Transverse colon (tissue), 4 donors: ENCODE data around the gene KIFAP3.
"Not testable (repeated sequence)": the region's sequence is repeated elsewhere in the genome, so short reads cannot be mapped to it uniquely, and the experiment has no call there.

Source experiments
- CTCF ChIP-seq, 5 experiments: fragments of 200-600 bp in 3 of 5; fragments of 450-650 bp in 2 of 5; sonication (generic) in 3 of 5; IDR thresholded peaks; 1 replicate in 2 of 5; 2 replicates in 3 of 5; pipeline ENCODE4 v1.5.1; 2016 to 2017; ENCODE audit warnings: antibody characterized with exemption in 5 of 5, inconsistent platforms in 3 of 5, mild to moderate bottlenecking in 2 of 5, moderate library complexity in 1 of 5
- POLR2A ChIP-seq: fragments of 450-650 bp; IDR thresholded peaks from one replicate; pipeline ENCODE4 v1.6.1; 2016; ENCODE audit warnings: antibody characterized with exemption, mild to moderate bottlenecking, moderate library complexity
- POLR2AphosphoS5 ChIP-seq, 3 donors: sonication (generic); formaldehyde crosslinking; IDR thresholded peaks; one replicate each; pipeline ENCODE4 v1.6.1; 2016; ENCODE audit warnings: antibody characterized with exemption in 3 of 3

GRCh38 chr1:170060015-170060520, 14.4 kb downstream of the KIFAP3 start:
- TF ChIP-seq POLR2AphosphoS5 (IDR thresholded peaks at IDR 0.05); POLR2A; CTCF (IDR thresholded peaks at IDR 0.05): not testable (repeated sequence)
